ENCODE measurements around the gene COL13A1.

DNA sequence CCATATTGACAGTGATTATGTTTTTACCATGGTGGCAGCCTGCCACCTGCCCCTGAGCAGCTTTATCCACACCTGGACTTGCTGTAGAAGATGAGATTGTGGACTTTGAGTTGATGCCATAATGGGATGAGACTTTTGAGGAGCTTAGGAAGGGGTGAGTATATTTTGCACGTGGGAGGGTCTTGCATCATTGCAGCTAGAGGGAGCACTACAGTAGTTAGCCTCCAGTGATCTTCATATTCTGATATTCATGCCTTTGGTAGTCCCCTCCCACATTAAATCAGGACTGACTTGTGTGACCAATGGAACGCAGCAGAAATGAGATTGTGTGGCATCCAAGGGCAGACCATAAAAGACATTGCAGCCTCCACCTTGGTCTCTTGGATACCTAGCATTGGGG lies 18.2 kb upstream of the COL13A1 start:
- TF ChIP-seq FOSL1 (IDR thresholded peaks at IDR 0.05; ENCODE audit: insufficient read depth, low read depth, low read length) (no peak), ZNF274 (IDR thresholded peaks at IDR 0.05; ENCODE audit: borderline replicate concordance, extremely low read depth, low read length) (no peak), SRF (IDR thresholded peaks at IDR 0.05; ENCODE audit: low read depth, low read length) (no peak), POLR2AphosphoS5 (IDR thresholded peaks at IDR 0.05; ENCODE audit: low read depth, low read length) (no peak), MAFK (IDR thresholded peaks at IDR 0.05; ENCODE audit: low read depth, low read length) (no peak)
- TF ChIP-seq, protein P1, sequence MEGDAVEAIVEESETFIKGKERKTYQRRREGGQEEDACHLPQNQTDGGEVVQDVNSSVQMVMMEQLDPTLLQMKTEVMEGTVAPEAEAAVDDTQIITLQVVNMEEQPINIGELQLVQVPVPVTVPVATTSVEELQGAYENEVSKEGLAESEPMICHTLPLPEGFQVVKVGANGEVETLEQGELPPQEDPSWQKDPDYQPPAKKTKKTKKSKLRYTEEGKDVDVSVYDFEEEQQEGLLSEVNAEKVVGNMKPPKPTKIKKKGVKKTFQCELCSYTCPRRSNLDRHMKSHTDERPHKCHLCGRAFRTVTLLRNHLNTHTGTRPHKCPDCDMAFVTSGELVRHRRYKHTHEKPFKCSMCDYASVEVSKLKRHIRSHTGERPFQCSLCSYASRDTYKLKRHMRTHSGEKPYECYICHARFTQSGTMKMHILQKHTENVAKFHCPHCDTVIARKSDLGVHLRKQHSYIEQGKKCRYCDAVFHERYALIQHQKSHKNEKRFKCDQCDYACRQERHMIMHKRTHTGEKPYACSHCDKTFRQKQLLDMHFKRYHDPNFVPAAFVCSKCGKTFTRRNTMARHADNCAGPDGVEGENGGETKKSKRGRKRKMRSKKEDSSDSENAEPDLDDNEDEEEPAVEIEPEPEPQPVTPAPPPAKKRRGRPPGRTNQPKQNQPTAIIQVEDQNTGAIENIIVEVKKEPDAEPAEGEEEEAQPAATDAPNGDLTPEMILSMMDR (IDR thresholded peaks at IDR 0.05; ENCODE audit: control extremely low read depth in 1 of 3, insufficient read depth in 1 of 3, low read depth in 1 of 3, low read length in 3 of 3), result peak in 1 of 3 experiments; percentile 22; a peak in 1 of 4 replicates
- TF ChIP-seq, protein P2, sequence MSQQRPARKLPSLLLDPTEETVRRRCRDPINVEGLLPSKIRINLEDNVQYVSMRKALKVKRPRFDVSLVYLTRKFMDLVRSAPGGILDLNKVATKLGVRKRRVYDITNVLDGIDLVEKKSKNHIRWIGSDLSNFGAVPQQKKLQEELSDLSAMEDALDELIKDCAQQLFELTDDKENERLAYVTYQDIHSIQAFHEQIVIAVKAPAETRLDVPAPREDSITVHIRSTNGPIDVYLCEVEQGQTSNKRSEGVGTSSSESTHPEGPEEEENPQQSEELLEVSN (IDR thresholded peaks at IDR 0.05), result no peak
- TF ChIP-seq, protein P3, sequence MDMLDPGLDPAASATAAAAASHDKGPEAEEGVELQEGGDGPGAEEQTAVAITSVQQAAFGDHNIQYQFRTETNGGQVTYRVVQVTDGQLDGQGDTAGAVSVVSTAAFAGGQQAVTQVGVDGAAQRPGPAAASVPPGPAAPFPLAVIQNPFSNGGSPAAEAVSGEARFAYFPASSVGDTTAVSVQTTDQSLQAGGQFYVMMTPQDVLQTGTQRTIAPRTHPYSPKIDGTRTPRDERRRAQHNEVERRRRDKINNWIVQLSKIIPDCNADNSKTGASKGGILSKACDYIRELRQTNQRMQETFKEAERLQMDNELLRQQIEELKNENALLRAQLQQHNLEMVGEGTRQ (IDR thresholded peaks at IDR 0.05; ENCODE audit: low read length), result no peak

All from H1 (cell line).